BLaER1 treated with 17β-estradiol and CSF1 and Interleukin-3, amounts not matched to agents 10 nM and 100 nM (cell line): ENCODE data around the gene PIK3C2B.
A peak's percentile ranks its signal among the peaks of the same experiment; 100 is the strongest.

ENCODE experiments used
- H3K27ac ChIP-seq, 11 experiments: shearing (Covaris generic); formaldehyde crosslinking; 2 replicates each; pipeline ENCODE4 v1.8.1; 2022
- H3K27me3 ChIP-seq, 11 experiments: shearing (Covaris generic); formaldehyde crosslinking; 2 replicates each; pipeline ENCODE4 v1.8.1; 2022
- H3K36me3 ChIP-seq, 11 experiments: shearing (Covaris generic); formaldehyde crosslinking; 2 replicates each; pipeline ENCODE4 v1.8.1; 2022
- H3K4me1 ChIP-seq, 10 experiments: shearing (Covaris generic); formaldehyde crosslinking; 2 replicates each; pipeline ENCODE4 v1.8.1; 2022
- H3K4me2 ChIP-seq, 11 experiments: shearing (Covaris generic); formaldehyde crosslinking; 2 replicates each; pipeline ENCODE4 v1.8.1; 2022
- H3K4me3 ChIP-seq, 10 experiments: shearing (Covaris generic); formaldehyde crosslinking; 2 replicates each; pipeline ENCODE4 v1.8.1; 2022
- H3K9ac ChIP-seq, 11 experiments: shearing (Covaris generic); formaldehyde crosslinking; 2 replicates each; pipeline ENCODE4 v1.8.1; 2022
- H3K9me3 ChIP-seq, 11 experiments: shearing (Covaris generic); formaldehyde crosslinking; replicated peaks in 1 of 11; 2 replicates each; pipeline ENCODE4 v1.8.1; 2022
- H4K20me1 ChIP-seq, 11 experiments: shearing (Covaris generic); formaldehyde crosslinking; 2 replicates each; pipeline ENCODE4 v1.8.1; 2022
- Cebpa-rat ChIP-seq, 11 experiments: shearing (Covaris generic); IDR thresholded peaks; 2 replicates each; pipeline ENCODE4 v1.8.1; 2022

PIK3C2B gene

GRCh38 chr1:204479387-204480136 is 15.0 kb downstream of the PIK3C2B start:
- Histone ChIP-seq H3K27me3 (no peaks in the 10 kb centered on the region), H3K4me2 (peak overlapping the region; percentile 85 to 99 (median 93)), H3K27ac (peak overlapping the region in 10 of 11 experiments; percentile 24 to 98 (median 93); a peak in 20 of 22 replicates), H3K4me1 (peaks cover 98 to 100% (median 100%) of the 10 kb centered on the region in 10 experiments), H3K9ac (peak overlapping the region in 9 of 11 experiments; percentile 22 to 88 (median 83); a peak in 16 of 22 replicates), H3K4me3 (peak overlapping the region in 4 of 10 experiments; percentile 2 to 49 (median 32); a peak in 4 of 20 replicates), H3K9me3 (no peaks in the 10 kb centered on the region), H3K36me3 (peaks cover 0 to 25% (median 0%) of the 10 kb centered on the region in 11 experiments; a peak in 7 of 22 replicates), H4K20me1 (peaks cover 0 to 14% (median 0%) of the 10 kb centered on the region in 11 experiments; a peak in 3 of 22 replicates)
- TF ChIP-seq Cebpa-rat (IDR thresholded peaks at IDR 0.05), result no peak

GRCh38 chr1:204478921-204479320 is 15.7 kb downstream of the PIK3C2B start:
- Histone ChIP-seq H3K4me2 (peak overlapping the region; percentile 85 to 99 (median 93)), H3K27ac (peak overlapping the region in 10 of 11 experiments; percentile 24 to 98 (median 93); a peak in 20 of 22 replicates), H3K9me3 (no peaks in the 10 kb centered on the region), H3K4me3 (no peak overlapping the region; a peak in 1 of 20 replicates), H3K36me3 (peaks cover 0 to 30% (median 4%) of the 10 kb centered on the region in 11 experiments; a peak in 7 of 22 replicates), H3K9ac (peak overlapping the region in 8 of 11 experiments; percentile 22 to 88 (median 84); a peak in 14 of 22 replicates), H3K4me1 (peaks cover 96 to 100% (median 100%) of the 10 kb centered on the region in 10 experiments), H4K20me1 (peaks cover 0 to 15% (median 0%) of the 10 kb centered on the region in 11 experiments; a peak in 4 of 22 replicates), H3K27me3 (no peaks in the 10 kb centered on the region)
- no peak for TF ChIP-seq Cebpa-rat (IDR thresholded peaks at IDR 0.05)

- peak overlapping the region; percentile 85 to 99 (median 93) for H3K4me2 ChIP-seq
- peak overlapping the region in 7 of 11 experiments; percentile 26 to 88 (median 83); a peak in 10 of 22 replicates for H3K9ac ChIP-seq
- no peaks in the 10 kb centered on the region for H3K9me3 ChIP-seq
- peaks cover 0 to 34% (median 4%) of the 10 kb centered on the region in 11 experiments; a peak in 7 of 22 replicates for H3K36me3 ChIP-seq
- H3K27ac ChIP-seq, result peak overlapping the region in 10 of 11 experiments; percentile 40 to 98 (median 93); a peak in 20 of 22 replicates
- H3K27me3 ChIP-seq, result no peaks in the 10 kb centered on the region
- peaks cover 0 to 21% (median 0%) of the 10 kb centered on the region in 11 experiments; a peak in 4 of 22 replicates for H4K20me1 ChIP-seq
- no peak overlapping the region; a peak in 4 of 20 replicates for H3K4me3 ChIP-seq
- H3K4me1 ChIP-seq, result peaks cover 94 to 100% (median 100%) of the 10 kb centered on the region in 10 experiments
- no peak for TF ChIP-seq Cebpa-rat (IDR thresholded peaks at IDR 0.05)
These were observed 16.3 kb downstream of the PIK3C2B start for GRCh38 chr1:204478172-204478899.

GRCh38 chr1:204477036-204477740 is 17.4 kb downstream of the PIK3C2B start:
- peak overlapping the region in 1 of 10 experiments; percentile 17; a peak in 2 of 20 replicates for H3K4me3 ChIP-seq
- TF ChIP-seq Cebpa-rat (IDR thresholded peaks at IDR 0.05), result no peak
- H3K27ac ChIP-seq, result peak overlapping the region; percentile 34 to 98 (median 91); a peak in 19 of 22 replicates
- H3K4me2 ChIP-seq, result peak overlapping the region; percentile 85 to 99 (median 93)
- peaks cover 0 to 26% (median 0%) of the 10 kb centered on the region in 11 experiments; a peak in 4 of 22 replicates for H4K20me1 ChIP-seq
- peak overlapping the region in 7 of 11 experiments; percentile 1 to 87 (median 12); a peak in 6 of 22 replicates for H3K9ac ChIP-seq
- peaks cover 89 to 97% (median 94%) of the 10 kb centered on the region in 10 experiments for H3K4me1 ChIP-seq
- no peaks in the 10 kb centered on the region for H3K9me3 ChIP-seq
- no peaks in the 10 kb centered on the region for H3K27me3 ChIP-seq
- H3K36me3 ChIP-seq, result peaks cover 0 to 35% (median 5%) of the 10 kb centered on the region in 11 experiments; a peak in 7 of 22 replicates

GRCh38 chr1:204476563-204476962 is 18.0 kb downstream of the PIK3C2B start:
- Histone ChIP-seq H3K4me2 (peak overlapping the region; percentile 85 to 99 (median 93)), H3K4me1 (peaks cover 82 to 90% (median 88%) of the 10 kb centered on the region in 10 experiments), H3K27me3 (no peaks in the 10 kb centered on the region), H3K27ac (peak overlapping the region in 10 of 11 experiments; percentile 14 to 98 (median 84); a peak in 18 of 22 replicates), H4K20me1 (peaks cover 0 to 26% (median 0%) of the 10 kb centered on the region in 11 experiments; a peak in 4 of 22 replicates), H3K9me3 (peaks cover 0 to 4% (median 0%) of the 10 kb centered on the region in 11 experiments; a peak in 1 of 22 replicates), H3K36me3 (peaks cover 0 to 40% (median 5%) of the 10 kb centered on the region in 11 experiments; a peak in 8 of 22 replicates), H3K4me3 (peak overlapping the region in 4 of 10 experiments; percentile 32 to 42 (median 38); a peak in 6 of 20 replicates), H3K9ac (peak overlapping the region in 7 of 11 experiments; percentile 15 to 64 (median 54); a peak in 7 of 22 replicates)
- no peak for TF ChIP-seq Cebpa-rat (IDR thresholded peaks at IDR 0.05)

GRCh38 chr1:204475656-204476432 is 18.8 kb downstream of the PIK3C2B start:
- H3K36me3 ChIP-seq, result peaks cover 0 to 41% (median 5%) of the 10 kb centered on the region in 11 experiments; a peak in 9 of 22 replicates
- H4K20me1 ChIP-seq, result peaks cover 0 to 26% (median 0%) of the 10 kb centered on the region in 11 experiments; a peak in 4 of 22 replicates
- TF ChIP-seq Cebpa-rat (IDR thresholded peaks at IDR 0.05), result no peak
- peaks cover 75 to 83% (median 80%) of the 10 kb centered on the region in 10 experiments for H3K4me1 ChIP-seq
- peak overlapping the region; percentile 85 to 99 (median 93) for H3K4me2 ChIP-seq
- no peaks in the 10 kb centered on the region for H3K27me3 ChIP-seq
- H3K9me3 ChIP-seq, result peaks cover 0 to 4% (median 0%) of the 10 kb centered on the region in 11 experiments; a peak in 1 of 22 replicates
- H3K9ac ChIP-seq, result peak overlapping the region in 10 of 11 experiments; percentile 10 to 64 (median 52); a peak in 15 of 22 replicates
- peak overlapping the region in 6 of 10 experiments; percentile 9 to 42 (median 34); a peak in 10 of 20 replicates for H3K4me3 ChIP-seq
- peak overlapping the region; percentile 14 to 98 (median 78); a peak in 19 of 22 replicates for H3K27ac ChIP-seq

GRCh38 chr1:204473400-204473965 is 21.1 kb downstream of the PIK3C2B start:
- no peak for TF ChIP-seq Cebpa-rat (IDR thresholded peaks at IDR 0.05)
- peaks cover 67 to 81% (median 74%) of the 10 kb centered on the region in 10 experiments for H3K4me1 ChIP-seq
- no peaks in the 10 kb centered on the region for H3K27me3 ChIP-seq
- peaks cover 11 to 63% (median 23%) of the 10 kb centered on the region in 11 experiments for H3K36me3 ChIP-seq
- H3K4me3 ChIP-seq, result no peak overlapping the region
- H4K20me1 ChIP-seq, result peaks cover 0 to 36% (median 0%) of the 10 kb centered on the region in 11 experiments; a peak in 6 of 22 replicates
- H3K9ac ChIP-seq, result no peak overlapping the region; a peak in 1 of 22 replicates
- peaks cover 0 to 4% (median 0%) of the 10 kb centered on the region in 11 experiments; a peak in 2 of 22 replicates for H3K9me3 ChIP-seq
- H3K4me2 ChIP-seq, result peak overlapping the region; percentile 12 to 99 (median 89); a peak in 12 of 22 replicates
- H3K27ac ChIP-seq, result peak overlapping the region in 2 of 11 experiments; percentile 3 to 7; a peak in 2 of 22 replicates
